Testis (tissue), 2 donors: ENCODE results near the gene HJURP.

Source experiments
- CTCF ChIP-seq, 3 experiments: fragments of 450-650 bp in 2 of 3; fragments of 200-600 bp in 1 of 3; sonication (generic) in 1 of 3; IDR thresholded peaks; one replicate each; pipeline ENCODE4 v1.5.1; 2016 to 2019; ENCODE audit warnings: antibody characterized with exemption in 3 of 3, mild to moderate bottlenecking in 2 of 3, moderate library complexity in 1 of 3
- POLR2A ChIP-seq: fragments of 450-650 bp; IDR thresholded peaks from one replicate; pipeline ENCODE4 v1.6.1; 2017; ENCODE audit warnings: antibody characterized with exemption, mild to moderate bottlenecking, moderate library complexity

GRCh38 chr2:233854241-233854981 is at the start of gene HJURP:
- TF ChIP-seq CTCF (IDR thresholded peaks at IDR 0.05), result no peak
- no peak for TF ChIP-seq POLR2A
